Activated CD4-positive, CD25-positive, alpha-beta regulatory T cell (primary cell): Measurements from ENCODE around the gene STX8.

Source experiments
- DNase-seq, 4 experiments: peaks; one replicate each; lab custom pipeline; 2025; lab: John Stamatoyannopoulos, UW

The STX8 gene

GRCh38 chr17:9206410-9206703 lies 369.3 kb downstream of the STX8 start:
- no peak for DNase-seq

GRCh38 chr17:9205520-9206409 lies 369.9 kb downstream of the STX8 start:
- no peak for DNase-seq

DNA sequence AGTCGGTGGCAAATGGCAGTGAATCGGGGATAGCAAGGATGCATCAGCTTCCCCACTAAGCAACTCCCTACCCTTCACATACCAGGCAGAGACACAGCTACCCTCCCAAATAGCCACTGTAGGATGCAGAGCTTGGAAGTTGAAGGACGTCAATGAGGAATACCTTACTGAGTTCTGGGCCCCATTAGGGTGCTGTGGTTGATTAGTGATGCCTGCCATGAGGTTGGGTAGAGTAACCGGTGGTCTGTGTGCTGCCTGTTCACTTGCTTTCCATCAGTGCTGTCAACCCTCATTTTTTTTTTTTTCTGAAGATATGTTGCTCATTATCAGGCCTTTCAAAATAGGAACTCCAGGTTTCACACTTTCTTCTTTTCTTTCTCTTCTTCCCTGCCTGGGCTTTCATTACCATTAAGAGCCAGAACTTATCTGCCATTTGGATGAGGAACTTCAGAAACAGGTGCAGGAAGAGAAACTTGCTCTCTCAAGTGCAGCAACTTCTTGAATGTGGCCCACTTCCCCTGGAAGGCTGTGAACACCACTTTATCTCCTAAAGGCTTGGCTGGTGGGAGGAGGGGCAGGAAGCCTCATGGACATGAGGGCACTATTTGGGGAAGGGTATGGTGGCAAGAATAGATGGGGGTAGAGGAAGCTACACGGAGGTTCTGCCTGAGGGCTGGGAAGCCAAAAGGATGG lies 370.8 kb downstream of the STX8 start:
- no peak for DNase-seq

DNA sequence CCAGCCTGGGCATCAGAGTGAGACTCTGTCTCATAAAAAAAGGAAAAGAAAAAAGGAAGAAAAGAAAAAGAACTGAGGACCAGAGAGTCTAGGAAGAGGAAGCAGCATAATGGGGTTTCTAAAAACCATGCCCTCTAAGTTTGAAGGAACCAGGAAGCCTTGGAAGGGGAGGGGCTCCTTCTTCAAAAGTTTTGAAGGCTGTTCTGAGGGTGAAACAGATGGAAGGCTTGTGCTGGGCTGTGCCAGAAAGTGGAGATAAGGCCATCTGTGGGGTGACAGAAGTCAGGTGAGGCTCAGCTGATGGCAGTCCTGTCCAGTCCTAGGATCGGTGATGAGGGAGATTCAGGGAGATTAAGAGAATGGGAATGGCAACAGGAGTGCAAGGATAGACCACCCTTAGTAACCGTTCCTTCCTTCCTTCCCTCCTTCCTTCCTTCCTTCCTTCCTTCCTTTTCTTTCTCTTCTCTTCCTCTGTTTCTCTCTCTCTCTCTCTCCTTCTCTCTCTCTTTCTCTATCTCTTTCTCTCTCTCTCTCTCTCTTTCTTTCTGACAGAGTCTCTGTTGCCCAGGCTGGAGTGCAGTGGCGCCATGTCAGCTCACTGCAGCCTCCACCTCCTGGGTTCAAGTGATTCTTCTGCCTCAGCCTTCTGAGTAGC lies 371.7 kb downstream of the STX8 start:
- no peak for DNase-seq

GRCh38 chr17:9202532-9202931 lies 373.1 kb downstream of the STX8 start:
- no peak for DNase-seq

DNA sequence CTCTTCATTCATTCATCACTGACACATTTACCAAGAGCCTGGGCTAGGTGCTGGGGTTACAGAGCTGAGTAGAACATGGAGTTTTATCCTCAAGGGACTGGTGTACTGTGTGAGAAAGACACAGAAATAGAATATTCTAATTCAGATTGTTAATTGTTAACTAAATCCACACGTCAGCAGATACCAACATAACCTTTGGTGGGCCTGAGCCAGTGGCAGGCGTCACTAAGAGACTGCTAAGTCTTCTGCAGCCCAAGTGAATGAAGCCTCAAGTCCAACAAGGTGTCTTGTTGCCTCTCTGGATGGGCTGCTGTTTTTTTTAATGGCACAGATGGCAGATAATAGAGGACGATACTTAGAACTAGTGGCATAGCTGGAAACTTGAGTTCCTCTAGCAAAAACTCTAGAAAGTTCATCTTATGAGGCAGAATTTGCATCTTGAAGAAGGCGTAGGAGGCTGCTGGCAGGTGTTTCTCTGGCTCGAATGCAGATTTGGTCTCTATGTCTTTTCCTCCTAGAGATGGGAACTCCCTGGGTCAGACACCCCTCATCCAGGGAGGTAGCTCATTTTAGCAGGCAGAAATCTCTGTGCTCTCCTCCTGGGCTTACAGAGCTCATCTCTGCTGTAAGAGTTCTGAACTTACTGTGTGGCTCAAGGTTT lies 374.8 kb downstream of the STX8 start:
- DNase-seq: no peak
